ENCODE results near the gene ZNF317.

ZNF317 gene

DNA sequence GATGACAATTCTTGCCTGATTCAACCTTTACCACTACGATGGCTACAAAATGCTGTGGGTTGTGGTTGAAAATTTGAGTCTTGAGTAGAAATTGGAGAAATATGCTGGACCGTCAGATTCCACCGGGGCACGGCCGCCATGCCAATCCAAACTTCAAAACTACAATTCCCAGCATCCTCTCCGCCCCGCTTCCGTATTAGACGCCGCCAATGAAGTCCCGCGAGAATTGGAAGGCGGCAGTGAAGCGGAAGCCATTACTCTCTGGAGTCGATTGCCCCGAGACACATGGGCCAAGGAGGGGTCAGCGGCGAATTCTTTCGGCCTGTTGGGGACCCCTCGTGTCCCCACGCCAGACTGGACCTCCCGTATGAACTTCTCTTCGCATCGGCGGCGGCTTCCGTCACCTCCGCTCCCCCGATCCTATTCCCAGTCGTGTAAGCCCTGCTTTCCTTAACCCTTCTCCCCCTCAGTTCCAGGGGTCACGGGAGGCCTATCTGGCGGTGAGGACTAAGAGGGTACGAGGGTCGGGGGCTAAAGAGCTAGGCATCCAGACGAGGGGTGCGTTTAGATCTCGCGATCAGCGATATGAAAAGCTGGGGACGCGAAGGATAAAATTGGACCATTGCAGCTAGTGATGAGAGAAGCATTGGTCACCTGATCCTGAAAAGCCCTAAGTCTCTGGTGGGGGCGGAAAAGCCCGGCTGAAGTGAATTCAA is at the start of gene ZNF317:
ZNF317 (plus strand) TSS at position 239 of the 716 bp plus-strand sequence. CDS start 15,620 bp downstream, outside the sequence.
- TF ChIP-seq, protein P1, sequence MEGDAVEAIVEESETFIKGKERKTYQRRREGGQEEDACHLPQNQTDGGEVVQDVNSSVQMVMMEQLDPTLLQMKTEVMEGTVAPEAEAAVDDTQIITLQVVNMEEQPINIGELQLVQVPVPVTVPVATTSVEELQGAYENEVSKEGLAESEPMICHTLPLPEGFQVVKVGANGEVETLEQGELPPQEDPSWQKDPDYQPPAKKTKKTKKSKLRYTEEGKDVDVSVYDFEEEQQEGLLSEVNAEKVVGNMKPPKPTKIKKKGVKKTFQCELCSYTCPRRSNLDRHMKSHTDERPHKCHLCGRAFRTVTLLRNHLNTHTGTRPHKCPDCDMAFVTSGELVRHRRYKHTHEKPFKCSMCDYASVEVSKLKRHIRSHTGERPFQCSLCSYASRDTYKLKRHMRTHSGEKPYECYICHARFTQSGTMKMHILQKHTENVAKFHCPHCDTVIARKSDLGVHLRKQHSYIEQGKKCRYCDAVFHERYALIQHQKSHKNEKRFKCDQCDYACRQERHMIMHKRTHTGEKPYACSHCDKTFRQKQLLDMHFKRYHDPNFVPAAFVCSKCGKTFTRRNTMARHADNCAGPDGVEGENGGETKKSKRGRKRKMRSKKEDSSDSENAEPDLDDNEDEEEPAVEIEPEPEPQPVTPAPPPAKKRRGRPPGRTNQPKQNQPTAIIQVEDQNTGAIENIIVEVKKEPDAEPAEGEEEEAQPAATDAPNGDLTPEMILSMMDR (IDR thresholded peaks at IDR 0.05; ENCODE audit: borderline replicate concordance, insufficient read depth, low read depth, low read length): no peak
- peak within 1 kb of the TSS; percentile 79 for H3K4me3 ChIP-seq (ENCODE audit: low read depth, low read length)

DNA sequence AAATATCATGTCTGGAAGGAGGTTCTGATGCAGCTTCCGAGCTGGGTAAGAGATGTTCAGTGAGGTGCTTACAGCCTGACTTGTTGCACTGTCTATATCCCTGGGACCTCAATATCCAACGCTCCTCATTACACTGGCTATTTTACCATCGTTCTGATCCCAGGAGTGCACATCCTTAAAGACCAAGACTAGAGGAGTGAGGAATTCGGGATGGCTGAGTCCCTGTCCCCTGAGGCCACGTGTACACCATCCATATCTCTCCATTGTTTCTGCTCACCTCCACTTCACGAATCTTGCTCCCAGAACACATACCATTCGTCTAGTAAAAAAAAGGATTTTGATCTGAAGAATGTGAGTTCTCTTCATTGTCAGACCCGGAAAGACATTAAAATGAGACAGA is 32.8 kb upstream of the ZNF317 start, which contains the start of gene OR7G2:
OR7G2 (minus strand) TSS at position 101 of the 400 bp plus-strand sequence. CDS start 4,232 bp downstream, outside the sequence.
- H3K4me3 ChIP-seq (ENCODE audit: low read depth, low read length): no peak within 1 kb of the TSS
- TF ChIP-seq, protein P1 (IDR thresholded peaks at IDR 0.05; ENCODE audit: borderline replicate concordance, insufficient read depth, low read depth, low read length): no peak

DNA sequence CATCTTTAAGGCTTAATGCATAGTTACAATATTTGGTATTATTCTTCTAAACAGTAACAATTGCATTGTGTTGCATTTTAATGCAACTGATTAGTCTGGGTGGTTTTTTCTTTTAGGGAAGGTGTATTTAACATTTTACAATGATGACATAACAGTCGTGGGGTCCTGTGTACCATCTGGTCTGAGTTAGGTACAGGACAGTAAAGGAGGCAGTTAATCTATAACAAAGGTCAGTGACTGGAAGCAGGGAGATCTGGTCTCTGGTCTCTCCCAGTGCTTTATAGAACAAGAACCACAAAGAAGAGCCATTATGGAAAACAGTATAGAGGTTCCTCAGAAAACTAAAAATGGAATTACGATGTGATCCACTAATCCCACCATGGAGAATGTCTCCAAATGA is 30.2 kb upstream of the ZNF317 start:
- TF ChIP-seq, protein P1 (IDR thresholded peaks at IDR 0.05; ENCODE audit: borderline replicate concordance, insufficient read depth, low read depth, low read length): no peak
- no peak overlapping the region for H3K4me3 ChIP-seq (ENCODE audit: low read depth, low read length)

DNA sequence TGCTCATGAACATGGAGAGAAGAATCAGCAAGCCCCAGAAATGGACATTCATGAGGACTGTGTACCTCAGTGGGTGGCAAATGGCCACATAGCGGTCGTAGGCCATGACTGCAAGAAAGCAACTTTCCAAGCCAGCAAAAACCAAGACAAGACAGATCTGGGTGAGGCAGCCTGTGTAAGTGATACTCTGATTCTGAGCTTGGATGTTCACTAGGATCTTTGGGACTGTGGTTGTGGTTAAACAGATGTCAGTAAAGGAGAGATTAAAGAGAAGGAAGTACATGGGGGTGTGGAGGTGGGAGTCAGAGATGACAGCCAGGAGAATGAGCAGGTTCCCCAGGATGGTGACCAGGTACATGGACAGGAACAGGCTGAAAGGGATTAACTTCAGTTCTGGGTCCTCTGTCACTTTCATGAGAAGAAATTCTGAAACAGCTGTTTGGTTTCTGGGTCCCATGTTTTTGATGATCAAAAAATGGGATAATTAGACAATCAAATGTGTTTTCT is 24.8 kb upstream of the ZNF317 start, which contains the start of gene OR7G1:
OR7G1 (minus strand) TSS at position 457 of the 507 bp plus-strand sequence; CDS start at position 457, 0 bp downstream.
- H3K4me3 ChIP-seq (ENCODE audit: low read depth, low read length): no peak within 1 kb of the TSS
- TF ChIP-seq, protein P1 (IDR thresholded peaks at IDR 0.05; ENCODE audit: borderline replicate concordance, insufficient read depth, low read depth, low read length): no peak

DNA sequence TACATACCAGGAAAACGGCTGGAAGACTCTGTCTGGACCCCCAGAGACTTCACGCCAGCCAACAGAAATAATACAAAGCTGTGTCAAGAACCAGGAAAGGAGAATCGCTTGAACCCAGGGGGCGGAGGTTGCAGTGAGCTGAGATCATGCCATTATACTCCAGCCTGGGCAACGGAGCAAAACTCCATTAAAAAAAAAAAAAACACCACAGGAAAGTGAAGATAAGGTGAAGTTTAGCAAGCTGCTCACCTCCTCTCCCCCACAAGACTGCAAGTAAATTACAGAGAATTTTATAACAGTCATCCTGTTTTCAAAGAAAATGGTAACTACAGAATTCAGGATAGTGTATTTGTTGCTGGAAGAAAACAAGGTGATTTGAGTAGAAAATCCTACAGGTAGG is 23.6 kb upstream of the ZNF317 start:
- TF ChIP-seq, protein P1 (IDR thresholded peaks at IDR 0.05; ENCODE audit: borderline replicate concordance, insufficient read depth, low read depth, low read length): no peak
- no peak overlapping the region for H3K4me3 ChIP-seq (ENCODE audit: low read depth, low read length)

DNA sequence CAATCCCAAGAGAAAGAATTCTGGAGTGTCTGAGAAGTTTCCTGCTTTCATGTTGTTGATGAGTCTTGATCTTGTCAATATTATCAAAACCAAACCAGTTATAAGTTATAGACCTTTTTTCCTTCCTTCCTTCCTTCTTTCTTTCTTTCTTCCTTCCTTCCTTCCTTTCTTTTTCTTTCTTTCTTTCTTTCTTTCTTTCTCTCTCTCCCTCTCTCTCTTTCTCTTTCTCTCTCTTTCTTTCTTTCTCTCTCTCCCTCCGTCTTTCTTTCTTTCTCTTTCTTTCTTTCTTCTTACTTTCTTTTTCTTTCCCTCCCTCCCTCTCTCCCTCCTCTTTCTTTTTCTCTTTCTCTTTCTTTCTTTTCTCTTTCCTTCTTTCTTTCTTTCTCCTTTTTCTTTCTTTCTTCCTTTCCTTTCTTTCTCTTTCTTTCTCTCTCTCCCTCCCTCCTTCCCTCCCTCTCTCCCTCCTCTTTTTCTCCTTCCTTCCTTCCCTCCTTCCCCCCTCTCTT is 13.2 kb upstream of the ZNF317 start, which contains the start of gene OR7G3:
OR7G3 (minus strand) TSS at position 51 of the 506 bp plus-strand sequence; CDS start at position 51, 0 bp downstream.
- TF ChIP-seq, protein P1 (IDR thresholded peaks at IDR 0.05; ENCODE audit: borderline replicate concordance, insufficient read depth, low read depth, low read length): no peak
- H3K4me3 ChIP-seq (ENCODE audit: low read depth, low read length): no peak within 1 kb of the TSS

All from GM12875 (cell line).